Natural killer cell (primary cell): ENCODE data around the gene ALS2. TPM values are rescaled to one million over a fixed set of nuclear protein-coding genes. Genes with fewer than 3 reads are reported as not detected.

Experiments
- ATAC-seq, 3 donors: fragments of 150-1000 bp in 2 of 3; fragments of 200-7000 bp in 1 of 3; cut with Tn5 transposase; 1 replicate in 1 of 3; 2 replicates in 2 of 3; pipeline ENCODE4 v1.10.0; 2021; ENCODE audit warnings: mild to moderate bottlenecking in 2 of 3, moderate library complexity in 2 of 3
- DNase-seq, 2 donors: peaks; one replicate each; pipeline versions ENCODE4 v3.0.0 to v3.0.0-alpha.2; 2013 to 2021; ENCODE audit warnings: mixed read lengths in 1 of 2
- H3K27ac ChIP-seq: one replicate; pipeline ENCODE4 v1.5.1; 2013; ENCODE audit warnings: mild to moderate bottlenecking, low read length
- H3K27me3 ChIP-seq: one replicate; pipeline ENCODE4 v1.6.1; 2013; ENCODE audit warnings: low read length; ENCODE audit not compliant: control insufficient read depth, insufficient read depth
- H3K36me3 ChIP-seq: one replicate; pipeline ENCODE4 v1.6.1; 2013; ENCODE audit warnings: low read length; ENCODE audit not compliant: control insufficient read depth, insufficient read depth
- H3K4me1 ChIP-seq: one replicate; pipeline ENCODE4 v1.6.1; 2013; ENCODE audit warnings: low read length; ENCODE audit not compliant: control insufficient read depth, insufficient read depth
- H3K4me3 ChIP-seq: one replicate; pipeline ENCODE4 v1.5.1; 2013; ENCODE audit warnings: low read length
- H3K9me3 ChIP-seq: one replicate; pipeline ENCODE4 v1.6.1; 2013; ENCODE audit warnings: low read length; ENCODE audit not compliant: control insufficient read depth, insufficient read depth
- H3K27ac Mint-ChIP-seq, 2 donors: one replicate each; pipeline ENCODE4 v1.8.0; 2022; ENCODE audit warnings: mild to moderate bottlenecking in 2 of 2, mixed read lengths in 2 of 2, moderate library complexity in 1 of 2
- H3K27me3 Mint-ChIP-seq, 2 donors: one replicate each; pipeline ENCODE4 v1.8.0; 2022; ENCODE audit warnings: low read depth in 2 of 2, mixed read lengths in 2 of 2
- H3K36me3 Mint-ChIP-seq: one replicate; pipeline ENCODE4 v1.8.0; 2022; ENCODE audit warnings: mixed read lengths
- H3K4me1 Mint-ChIP-seq, 2 donors: one replicate each; pipeline ENCODE4 v1.8.0; 2022; ENCODE audit warnings: mixed read lengths in 2 of 2
- H3K4me3 Mint-ChIP-seq: one replicate; pipeline ENCODE4 v1.8.0; 2022; ENCODE audit warnings: mild to moderate bottlenecking, moderate library complexity, mixed read lengths
- H3K9me3 Mint-ChIP-seq, 2 donors: one replicate each; pipeline ENCODE4 v1.8.0; 2022; ENCODE audit warnings: mixed read lengths in 2 of 2
- CTCF ChIP-seq: fragments of 200-600 bp; IDR thresholded peaks from one replicate; pipeline ENCODE4 v1.8.0; 2022; ENCODE audit warnings: antibody characterized with exemption
- WGBS: methylation state at CpG from one replicate; pipeline ENCODE4 v1.1.7; 2013; ENCODE audit warnings: missing lambda C conversion rate; ENCODE audit not compliant: insufficient coverage; 5-methylcytosine and 5-hydroxymethylcytosine counted together
- intact Hi-C: fragments of 100-400 bp; cut with micrococcal nuclease; formaldehyde crosslinking; loops from one replicate; pipeline ENCODE4 v1.14.2; 2022
- total RNA-seq, 4 donors: library from RNA; stranded (reverse); fragments of 120-200 nt in 1 of 4; gene quantifications; one replicate each; pipeline versions ENCODE4 v1.2.3 to v1.2.4, GENCODE V29; 2013 to 2022

Gene ALS2
- total RNA-seq, 3 donors from 2014 or later (not counting 1 experiment from before 2014, with no cell fraction given): 15.0 to 28.6 (median 19.1) TPM

DNA sequence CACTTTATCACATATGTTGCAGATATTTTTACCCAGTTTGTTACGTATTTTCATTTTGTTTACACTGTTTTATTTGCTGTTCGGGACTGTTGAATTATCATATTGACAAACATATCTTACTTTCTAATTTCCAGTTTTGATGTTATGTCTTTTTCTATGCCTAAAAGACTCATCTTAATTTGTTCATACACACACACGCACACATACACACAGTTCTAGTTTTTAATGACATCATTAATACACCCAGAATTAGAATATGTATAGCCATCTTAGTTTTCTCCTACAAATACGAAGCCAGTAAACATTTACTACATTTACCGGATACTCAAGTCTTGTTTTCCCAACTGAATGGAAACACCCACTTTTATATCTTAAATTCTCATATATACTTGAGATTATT lies 29.2 kb downstream of the ALS2 start:
- Mint-ChIP-seq H3K36me3 (no peaks in the 10 kb centered on the region), H3K9me3 (no peaks in the 10 kb centered on the region), H3K27ac (no peak overlapping the region), H3K27me3 (no peaks in the 10 kb centered on the region), H3K4me1 (no peaks in the 10 kb centered on the region), H3K4me3 (no peak overlapping the region)
- Histone ChIP-seq H3K9me3 (no peaks in the 10 kb centered on the region), H3K4me3 (no peak overlapping the region), H3K27me3 (no peaks in the 10 kb centered on the region), H3K27ac (no peak overlapping the region), H3K36me3 (peaks cover 18% of the 10 kb centered on the region), H3K4me1 (no peaks in the 10 kb centered on the region)
- DNase-seq (no peak), ATAC-seq (no peak)
- WGBS: 98% methylated on average over 4 of the region's 5 CpGs
- TF ChIP-seq CTCF: no peak
- intact Hi-C loops: no loop called here

DNA sequence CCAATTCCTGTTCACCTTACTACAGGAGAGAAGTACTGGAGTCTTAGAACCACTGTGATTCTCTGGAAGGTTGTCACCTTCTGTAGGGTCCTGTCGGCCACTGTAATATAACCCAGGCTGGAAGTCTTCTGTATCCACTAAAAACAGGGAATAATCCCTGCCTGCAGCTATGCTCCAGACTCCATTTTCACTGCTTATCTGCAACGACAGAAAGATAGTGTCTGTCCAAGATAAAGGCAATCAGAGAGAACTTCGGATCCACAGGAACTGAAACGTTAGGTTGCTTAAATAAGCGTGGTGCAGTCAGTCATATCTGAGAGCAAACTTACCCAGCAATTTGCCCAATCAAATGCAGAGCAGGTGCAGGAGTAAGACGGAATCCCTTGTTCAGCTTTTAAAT lies 34.2 kb downstream of the ALS2 start:
- Histone ChIP-seq H3K27me3 (no peaks in the 10 kb centered on the region), H3K4me1 (no peaks in the 10 kb centered on the region), H3K36me3 (peaks cover 33% of the 10 kb centered on the region), H3K9me3 (no peaks in the 10 kb centered on the region), H3K27ac (no peak overlapping the region), H3K4me3 (no peak overlapping the region)
- DNase-seq: no peak
- no peak overlapping the region for H3K4me3 Mint-ChIP-seq
- 91% methylated on average over 6 of the region's 6 CpGs for WGBS
- no peaks in the 10 kb centered on the region for H3K4me1 Mint-ChIP-seq
- H3K9me3 Mint-ChIP-seq: no peaks in the 10 kb centered on the region
- H3K36me3 Mint-ChIP-seq: no peaks in the 10 kb centered on the region
- H3K27ac Mint-ChIP-seq: no peak overlapping the region
- no peak for ATAC-seq
- no peaks in the 10 kb centered on the region for H3K27me3 Mint-ChIP-seq
- no peak for TF ChIP-seq CTCF
- intact Hi-C loops: no loop called here

- ATAC-seq (no peak), DNase-seq (no peak)
- Histone ChIP-seq H3K4me1 (no peaks in the 10 kb centered on the region), H3K9me3 (no peaks in the 10 kb centered on the region), H3K27me3 (no peaks in the 10 kb centered on the region), H3K27ac (no peak overlapping the region), H3K36me3 (peaks cover 16% of the 10 kb centered on the region), H3K4me3 (no peak overlapping the region)
- Mint-ChIP-seq H3K9me3 (peaks cover 0 to 7% of the 10 kb centered on the region in 2 donors), H3K4me3 (no peak overlapping the region), H3K4me1 (no peaks in the 10 kb centered on the region), H3K27ac (no peak overlapping the region), H3K27me3 (no peaks in the 10 kb centered on the region), H3K36me3 (peaks cover 21% of the 10 kb centered on the region)
- intact Hi-C loops: no loop called here
- WGBS: 97% methylated on average over 2 of the region's 2 CpGs
- no peak for TF ChIP-seq CTCF
These were observed 45.2 kb downstream of the ALS2 start for GRCh38 chr2:201735486-201735885.

GRCh38 chr2:201734111-201734510 lies 46.6 kb downstream of the ALS2 start:
- Histone ChIP-seq H3K9me3 (no peaks in the 10 kb centered on the region), H3K36me3 (peaks cover 16% of the 10 kb centered on the region), H3K4me3 (no peak overlapping the region), H3K27ac (no peak overlapping the region), H3K27me3 (no peaks in the 10 kb centered on the region), H3K4me1 (no peaks in the 10 kb centered on the region)
- intact Hi-C loops: no loop called here
- no peaks in the 10 kb centered on the region for H3K4me1 Mint-ChIP-seq
- no peaks in the 10 kb centered on the region for H3K27me3 Mint-ChIP-seq
- ATAC-seq (no peak), DNase-seq (no peak)
- peaks cover 21% of the 10 kb centered on the region for H3K36me3 Mint-ChIP-seq
- H3K4me3 Mint-ChIP-seq: no peak overlapping the region
- 54% methylated on average over 3 of the region's 4 CpGs for WGBS
- no peak for TF ChIP-seq CTCF
- H3K9me3 Mint-ChIP-seq: peaks cover 0 to 7% of the 10 kb centered on the region in 2 donors
- H3K27ac Mint-ChIP-seq: no peak overlapping the region
